HG03097 (cell line): ENCODE results near the gene CHMP1A.
"Not testable (repeated sequence)": the region's sequence is repeated elsewhere in the genome, so short reads cannot be mapped to it uniquely, and the experiment has no call there.

Experiments
- ATAC-seq: cut with Tn5 transposase; IDR thresholded peaks from one replicate; pipeline ENCODE4 v1.9.1; 2021; ENCODE audit not compliant: unreplicated experiment, low FRiP score

CHMP1A gene

DNA sequence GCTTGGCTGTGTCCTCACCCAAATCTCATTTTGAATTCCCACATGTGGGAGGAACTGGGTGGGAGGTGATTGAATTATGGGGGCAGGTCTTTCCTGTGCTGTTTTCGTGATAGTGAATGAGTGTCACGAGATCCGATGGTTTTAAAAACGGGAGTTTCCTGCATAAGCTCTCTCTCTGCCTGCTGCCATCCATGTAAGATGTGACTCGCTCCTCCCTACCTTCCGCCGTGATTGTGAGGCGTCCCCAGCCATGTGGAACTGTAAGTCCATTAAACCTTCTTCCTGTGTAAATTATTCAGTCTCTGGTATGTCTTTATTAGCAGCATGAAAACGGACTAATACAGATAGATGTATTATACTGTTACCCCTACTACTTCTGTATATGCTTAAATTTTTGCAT is 3.7 kb upstream of the CHMP1A start:
- ATAC-seq: no peak

DNA sequence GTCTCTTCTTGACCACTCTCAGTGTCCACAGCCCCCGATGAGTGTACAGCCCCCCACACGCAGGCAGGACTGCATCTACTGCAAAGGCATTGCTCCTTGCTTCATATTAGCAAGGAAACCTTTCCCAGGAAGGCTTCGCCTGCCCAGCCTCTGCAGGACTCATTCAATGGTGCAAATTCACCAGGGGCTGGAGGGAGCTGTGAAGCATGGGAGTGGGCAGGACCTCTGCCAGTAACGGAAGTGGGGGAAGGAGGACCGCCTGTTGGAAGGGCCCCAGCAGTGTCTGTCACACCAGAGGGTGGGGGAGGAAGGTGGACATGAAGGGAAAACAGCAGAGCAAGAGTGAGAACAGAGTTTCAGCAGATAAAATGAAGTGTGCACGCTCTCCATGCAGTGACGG is 2.6 kb upstream of the CHMP1A start:
- no peak for ATAC-seq

DNA sequence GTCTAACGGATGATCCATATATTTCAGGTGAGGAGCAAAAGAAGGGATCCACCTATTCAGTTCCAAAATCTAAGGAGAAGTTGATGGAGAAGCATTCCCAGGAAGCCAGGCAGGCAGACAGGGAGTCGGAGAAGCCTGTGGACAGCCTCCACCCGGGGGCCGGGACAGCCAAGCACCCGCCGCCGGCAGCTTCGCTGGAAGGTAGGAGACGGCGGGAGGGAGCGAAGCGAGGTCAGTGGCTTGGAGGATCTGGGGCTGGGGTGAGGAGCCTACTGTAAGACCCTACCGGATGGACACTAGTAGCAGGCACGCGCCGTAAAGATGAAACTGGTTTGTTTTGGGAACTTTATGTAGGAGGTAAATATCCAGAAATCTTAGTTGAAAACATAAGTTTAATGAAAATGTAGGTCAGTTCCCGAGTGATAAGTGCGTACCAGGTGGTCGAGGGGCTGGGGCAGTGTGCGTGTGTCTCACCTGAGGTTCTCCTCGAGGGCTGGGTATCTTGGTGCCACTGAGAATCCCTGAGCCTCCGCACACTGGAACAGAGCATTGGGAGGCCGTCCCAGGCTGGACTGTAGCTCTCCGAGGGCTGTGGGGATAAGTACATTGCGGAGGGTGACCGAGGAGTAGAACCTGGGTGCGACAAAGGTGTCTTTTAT is 842 bp upstream of the CHMP1A start:
- ATAC-seq: no peak

DNA sequence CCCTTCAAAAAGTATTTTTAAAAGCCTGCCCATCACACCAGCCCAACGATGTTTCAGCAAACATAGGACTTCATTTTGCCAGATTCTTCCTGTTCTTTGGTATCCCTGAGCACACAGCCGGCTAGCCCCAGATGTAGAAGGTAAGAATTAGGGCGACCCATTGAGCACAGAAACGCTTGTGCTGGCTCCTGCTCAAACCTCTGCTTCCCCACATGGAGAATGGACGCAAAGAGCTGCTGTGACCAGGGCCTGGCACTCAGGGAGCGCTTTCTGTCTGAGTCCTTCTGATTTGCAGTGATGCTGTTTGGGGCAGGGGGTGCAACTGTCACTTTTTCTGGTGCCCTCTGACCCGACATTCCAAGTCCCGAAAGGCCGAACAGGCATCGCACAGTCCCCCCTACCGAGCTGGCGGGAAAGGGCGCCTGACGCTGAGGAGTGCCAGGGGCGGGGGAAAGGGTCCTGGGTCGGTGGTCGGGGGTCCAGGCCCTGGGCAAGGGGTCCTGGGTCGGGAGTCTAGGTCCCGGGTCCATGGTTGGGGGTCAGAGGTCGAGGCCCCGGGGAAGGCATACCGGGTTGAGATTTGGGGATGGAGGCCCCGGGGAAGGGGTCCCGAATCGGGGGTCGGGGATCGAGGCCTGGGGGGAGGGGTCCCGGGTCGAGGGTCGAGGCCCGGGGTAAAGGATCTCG is 930 bp downstream of the CHMP1A start:
- ATAC-seq: no peak

DNA sequence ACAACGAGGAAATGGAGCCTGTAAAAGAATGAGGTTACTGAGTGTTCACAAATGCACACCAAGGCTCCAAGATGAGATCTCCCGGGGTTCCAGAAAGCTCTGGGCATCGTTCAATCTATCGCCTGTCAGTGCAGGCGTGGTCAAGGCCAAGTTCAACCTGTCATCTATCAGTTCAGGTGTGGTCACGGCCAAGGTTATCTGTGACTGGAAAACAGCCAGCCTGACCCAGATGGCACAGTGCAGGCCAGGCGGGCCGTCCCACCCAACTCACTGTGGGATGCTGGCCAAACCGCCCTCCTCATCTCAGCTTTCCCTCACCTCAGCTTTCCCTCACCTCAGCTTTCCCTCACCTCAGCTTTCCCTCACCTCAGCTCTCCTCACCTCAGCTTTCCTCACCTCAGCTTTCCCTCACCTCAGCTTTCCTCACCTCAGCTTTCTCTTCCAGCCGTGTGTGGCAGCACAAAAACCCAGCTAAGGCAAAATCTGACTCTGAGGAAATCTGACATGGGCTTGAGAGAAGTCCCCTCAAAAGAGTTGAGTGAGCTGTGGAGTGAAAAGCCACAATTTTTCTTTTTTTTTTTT is 2.4 kb downstream of the CHMP1A start:
- no peak for ATAC-seq

DNA sequence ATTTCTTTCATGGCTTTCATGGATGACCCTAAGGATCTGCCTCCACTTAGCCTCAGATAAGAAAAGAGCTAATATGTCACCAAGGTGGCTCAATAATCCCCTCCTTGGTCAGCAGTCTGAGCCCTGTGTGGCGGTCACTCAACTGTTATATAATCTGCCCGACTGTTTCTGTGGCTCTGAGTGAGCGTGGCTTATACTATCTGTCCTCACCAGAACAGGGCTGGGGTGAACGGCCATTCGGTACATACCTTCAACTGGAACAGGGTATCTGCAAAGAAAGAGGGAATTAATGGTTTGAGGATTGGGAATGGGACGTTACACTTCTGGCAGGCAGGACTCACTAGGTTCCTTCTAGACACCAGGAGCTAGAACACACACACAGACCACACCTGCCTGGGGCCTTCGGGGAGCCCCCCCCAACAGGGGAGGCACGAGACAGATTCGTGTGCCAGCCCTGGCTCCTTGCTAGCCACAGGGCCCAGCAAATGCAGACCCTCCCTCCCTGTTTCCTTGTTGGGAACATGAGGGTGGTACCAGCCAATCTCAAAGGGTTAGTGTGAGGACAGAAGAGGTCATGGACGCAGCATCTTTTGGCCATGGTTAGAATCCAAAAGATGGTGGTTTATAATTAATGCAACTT is 3.7 kb downstream of the CHMP1A start:
- ATAC-seq: no peak

DNA sequence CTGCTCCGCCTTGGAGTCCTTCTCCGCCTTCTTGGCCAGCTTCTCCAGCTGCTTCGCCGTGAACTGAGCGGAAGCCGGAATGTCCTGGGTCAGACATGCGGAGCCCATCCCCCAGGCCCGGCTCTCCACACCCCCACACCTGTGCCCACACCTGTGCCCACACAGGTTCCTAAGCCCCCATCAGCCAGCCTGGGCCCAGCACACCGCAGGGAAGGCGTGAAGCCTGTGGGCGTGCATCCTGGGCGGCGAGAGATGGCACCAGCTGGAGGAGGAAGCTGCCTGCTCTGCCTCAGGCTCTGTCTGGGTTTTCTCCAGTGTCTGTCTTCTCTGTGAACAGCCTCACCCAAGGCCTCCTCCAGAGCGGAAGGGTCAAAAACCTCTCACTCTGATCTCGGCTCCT is 5.9 kb downstream of the CHMP1A start:
- no peak for ATAC-seq

DNA sequence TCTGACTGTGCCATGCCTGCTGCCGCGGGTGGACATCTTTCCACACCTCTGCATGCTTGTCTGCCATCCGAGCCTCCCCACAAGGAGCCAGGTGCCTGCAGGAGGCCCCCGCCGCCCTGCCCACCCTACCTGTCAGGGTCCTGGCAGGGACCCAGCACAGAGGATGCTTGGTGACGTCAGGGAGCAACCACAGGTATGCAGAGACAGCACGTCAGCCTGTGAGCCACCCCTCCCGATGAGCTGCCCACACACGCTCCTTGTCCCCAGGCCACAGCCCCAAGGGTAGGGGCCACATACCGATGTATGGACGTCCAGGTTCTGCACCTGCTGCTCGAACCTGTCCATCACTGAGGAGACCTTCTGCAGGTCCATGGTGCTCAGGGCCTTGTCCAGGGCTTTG is 10.6 kb downstream of the CHMP1A start:
- ATAC-seq: no peak

DNA sequence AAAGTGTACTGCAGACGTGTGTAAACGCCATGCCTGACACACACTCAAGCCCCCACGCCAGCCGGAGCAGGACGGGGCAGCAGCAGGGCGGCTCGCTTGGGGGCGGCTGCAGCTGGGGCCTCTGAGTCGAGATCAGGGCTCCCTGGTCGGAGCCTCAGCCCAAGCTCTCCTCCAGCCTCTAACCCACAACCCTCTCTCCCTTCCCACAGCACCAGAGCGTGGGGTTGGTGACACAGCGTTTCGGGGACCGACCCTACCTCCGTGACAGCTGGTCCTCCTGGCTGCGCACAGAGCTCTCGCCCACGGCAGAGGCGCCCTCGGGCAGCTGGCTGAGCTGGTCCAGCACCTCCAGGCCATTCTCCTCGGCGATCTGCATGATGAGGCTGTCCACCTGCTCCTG is 11.2 kb downstream of the CHMP1A start:
- no peak for ATAC-seq

DNA sequence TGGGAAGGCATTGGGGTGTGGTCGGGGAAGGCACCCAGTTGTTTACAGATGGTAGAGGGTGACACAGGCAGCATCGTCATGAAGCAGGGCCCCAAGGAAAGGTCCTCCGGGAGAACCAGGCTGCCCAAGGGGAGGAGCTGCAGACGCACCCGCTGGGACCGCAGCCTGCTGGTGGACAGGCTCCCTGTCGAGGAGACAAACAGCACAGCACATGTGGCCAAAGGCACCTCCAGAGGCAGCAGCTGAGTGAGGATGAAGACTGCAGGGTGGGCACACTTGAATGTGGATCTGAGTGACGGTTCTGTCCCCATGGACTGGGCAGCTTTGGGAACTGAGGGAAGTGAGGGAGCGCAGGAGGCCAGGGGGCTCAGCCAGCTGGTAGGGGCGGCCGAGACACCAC is 12.4 kb downstream of the CHMP1A start:
- ATAC-seq: no peak

DNA sequence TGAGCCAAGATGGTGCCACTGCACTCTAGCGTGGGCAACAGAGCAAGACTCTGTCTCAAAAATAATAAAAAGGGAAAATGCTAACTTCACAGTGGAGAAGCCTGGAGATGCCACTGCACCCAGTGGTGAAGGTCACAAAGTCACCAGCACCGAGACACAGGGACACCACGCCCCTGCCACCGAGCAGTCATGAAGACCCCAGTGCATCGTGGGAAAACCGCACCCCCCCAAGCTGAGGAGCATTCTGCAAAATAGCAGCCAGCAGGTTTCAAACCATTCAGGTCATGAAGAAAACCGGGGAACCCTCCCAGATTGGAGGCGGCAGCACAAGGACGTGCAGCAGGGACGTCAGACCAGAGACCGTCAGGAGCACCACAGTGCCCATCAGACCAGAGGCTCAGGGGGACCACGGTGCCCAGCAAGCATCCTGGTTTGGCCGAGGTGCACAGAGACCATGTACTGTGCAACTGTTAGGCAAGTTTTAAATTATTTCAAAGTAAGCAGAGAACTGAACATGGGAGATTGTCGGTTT is 13.7 kb downstream of the CHMP1A start:
- ATAC-seq: no peak

DNA sequence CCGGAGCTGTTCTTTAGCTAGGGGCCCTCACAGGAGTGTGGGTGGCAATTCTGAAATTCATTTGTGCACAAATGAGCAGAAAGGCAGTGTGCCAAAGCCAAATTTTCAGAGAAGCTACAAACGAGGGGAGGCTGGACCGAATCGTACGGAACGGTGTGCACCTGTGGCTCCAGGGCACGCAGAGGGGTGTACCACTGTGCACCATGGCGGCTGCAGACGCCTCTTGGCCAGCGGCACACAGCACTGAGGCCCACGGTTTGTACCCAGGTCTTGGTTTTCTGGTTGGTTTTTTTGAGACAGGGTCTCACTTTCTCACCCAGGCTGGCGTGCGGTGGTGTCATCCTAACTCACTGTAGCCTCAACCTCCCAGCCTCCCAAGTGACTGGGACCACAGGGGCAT is 14.9 kb downstream of the CHMP1A start:
- no peak for ATAC-seq

DNA sequence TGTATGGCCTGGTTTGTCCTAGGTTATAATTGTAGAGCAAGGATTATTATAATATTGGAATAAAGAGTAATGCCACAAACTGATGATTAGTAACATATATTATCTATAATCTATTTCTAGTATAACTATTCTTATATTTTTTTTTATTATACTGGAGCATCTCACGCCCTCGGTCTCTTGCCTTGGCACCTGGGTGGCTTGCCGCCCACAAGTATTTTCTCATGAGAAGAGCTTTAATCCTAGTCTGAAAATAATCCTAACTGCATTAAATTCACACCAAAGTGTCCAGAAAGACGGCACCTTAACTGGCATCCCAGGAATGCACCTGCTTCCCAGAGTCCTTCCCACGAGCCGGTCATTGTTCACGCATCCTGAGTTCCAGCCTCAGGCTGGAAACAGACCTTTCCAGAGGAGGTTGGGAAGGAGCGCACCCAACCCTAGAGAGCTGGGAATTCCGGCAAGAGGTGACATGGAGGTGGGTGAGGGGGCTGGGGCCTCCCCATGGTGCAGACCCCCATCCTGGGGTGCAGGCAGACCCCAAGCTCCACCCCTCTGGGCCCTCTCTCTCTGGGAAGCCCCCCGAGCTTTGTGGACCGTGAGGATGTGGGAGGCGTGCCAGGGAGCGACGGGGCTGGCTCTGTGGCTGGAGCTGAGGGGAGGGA is 15.9 kb downstream of the CHMP1A start:
- ATAC-seq: no peak

DNA sequence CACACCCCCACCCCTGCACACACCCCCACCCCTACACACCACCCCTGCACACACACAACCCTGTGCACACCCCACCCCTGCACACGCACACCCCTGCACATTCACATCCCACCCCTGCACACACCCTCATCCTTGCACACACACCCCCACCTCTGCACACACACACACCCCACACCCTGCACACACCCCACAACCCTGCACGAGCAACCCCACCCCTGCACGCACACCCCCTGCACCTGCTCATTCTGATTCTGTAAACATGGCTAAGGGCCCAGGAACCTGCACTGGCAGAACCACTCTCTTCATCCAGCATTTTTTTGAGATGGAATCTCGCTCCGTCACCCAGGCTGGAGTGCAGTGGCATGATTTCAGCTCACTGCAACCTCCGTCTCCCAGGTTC is 18.1 kb downstream of the CHMP1A start:
- ATAC-seq: no peak

DNA sequence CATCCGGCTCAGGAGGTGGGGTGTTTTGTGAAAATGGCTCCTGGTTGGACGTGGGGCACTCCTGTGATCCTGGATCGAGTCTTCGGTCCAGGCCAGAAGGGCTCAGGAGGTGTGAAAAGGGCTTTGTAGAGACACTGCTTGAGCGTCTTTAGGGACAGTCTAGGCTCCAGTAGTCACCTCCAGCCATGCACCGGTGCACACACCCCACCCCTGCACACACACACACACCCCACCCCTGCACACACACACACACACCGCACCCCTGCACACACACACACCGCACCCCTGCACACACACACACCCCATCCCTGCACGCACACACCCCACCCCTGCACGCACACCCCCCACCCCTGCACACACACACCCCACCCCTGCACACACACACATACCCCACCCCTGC is 19.1 kb downstream of the CHMP1A start:
- ATAC-seq: no peak

DNA sequence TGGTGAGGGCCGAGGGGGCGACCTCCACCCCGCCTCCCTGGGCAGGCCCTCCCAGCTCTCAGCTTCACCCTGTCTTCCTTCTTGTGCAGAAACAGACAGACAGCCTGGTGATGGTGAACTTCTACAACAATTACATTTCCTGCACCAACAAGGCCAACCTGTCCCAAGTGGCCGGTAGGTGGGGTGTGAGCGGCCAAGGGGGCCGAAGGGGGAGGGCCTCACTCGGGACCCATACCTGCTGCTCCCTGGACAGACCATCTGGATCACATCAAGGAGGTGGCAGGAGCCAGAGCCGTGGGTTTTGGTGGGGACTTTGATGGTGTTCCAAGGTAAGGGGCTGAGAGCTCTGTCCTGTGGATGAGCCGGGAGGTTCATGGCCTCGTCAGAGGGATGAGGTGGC is 20.1 kb downstream of the CHMP1A start:
- no peak for ATAC-seq

DNA sequence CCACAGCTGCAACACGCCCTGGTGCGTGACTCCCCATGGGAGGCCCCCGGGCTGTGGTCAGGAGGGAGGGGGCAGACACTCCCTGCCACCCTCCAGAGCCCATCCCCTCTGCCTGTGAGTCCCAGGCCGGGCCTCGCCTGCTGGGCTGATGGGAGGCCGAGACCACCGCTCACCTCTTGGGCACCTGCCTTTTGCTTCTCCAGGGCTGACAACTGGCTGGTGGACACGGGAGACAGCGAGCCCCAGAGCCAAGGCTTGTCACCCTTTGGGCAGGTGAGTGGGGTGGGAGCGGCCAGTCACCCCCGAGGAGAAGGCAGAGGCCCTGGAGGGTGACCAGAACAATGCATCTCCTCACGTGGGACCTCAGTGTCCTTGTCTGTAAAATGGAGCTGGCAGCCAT is 20.8 kb downstream of the CHMP1A start:
- no peak for ATAC-seq

DNA sequence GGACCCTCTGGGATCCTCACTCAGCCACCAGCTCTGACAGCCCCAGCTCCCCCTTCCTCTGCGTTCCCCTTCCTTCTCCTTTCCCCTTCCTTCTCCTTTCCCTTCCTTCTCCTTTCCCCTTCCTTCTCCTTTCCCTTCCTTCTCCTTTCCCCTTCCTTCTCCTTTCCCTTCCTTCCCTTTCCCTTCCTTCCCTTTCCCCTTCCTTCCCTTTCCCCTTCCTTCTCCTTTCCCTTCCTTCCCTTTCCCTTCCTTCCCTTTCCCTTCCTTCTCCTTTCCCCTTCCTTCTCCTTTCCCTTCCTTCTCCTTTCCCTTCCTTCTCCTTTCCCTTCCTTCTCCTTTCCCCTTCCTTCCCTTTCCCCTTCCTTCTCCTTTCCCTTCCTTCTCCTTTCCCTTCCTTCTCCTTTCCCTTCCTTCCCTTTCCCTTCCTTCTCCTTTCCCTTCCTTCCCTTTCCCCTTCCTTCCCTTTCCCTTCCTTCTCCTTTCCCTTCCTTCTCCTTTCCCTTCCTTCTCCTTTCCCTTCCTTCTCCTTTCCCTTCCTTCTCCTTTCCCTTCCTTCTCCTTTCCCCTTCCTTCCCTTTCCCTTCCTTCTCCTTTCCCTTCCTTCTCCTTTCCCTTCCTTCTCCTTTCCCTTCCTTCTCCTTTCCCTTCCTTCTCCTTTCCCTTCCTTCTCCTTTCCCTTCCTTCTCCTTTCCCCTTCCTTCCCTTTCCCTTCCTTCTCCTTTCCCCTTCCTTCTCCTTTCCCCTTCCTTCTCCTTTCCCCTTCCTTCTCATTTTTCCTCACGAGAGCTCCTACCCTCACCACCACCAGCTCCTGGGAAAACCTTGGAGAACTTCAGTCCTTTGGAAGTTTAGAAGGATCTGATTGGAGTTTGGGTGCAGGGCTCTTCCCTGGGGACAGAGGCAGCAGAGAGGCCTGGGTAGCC is 22.8 kb downstream of the CHMP1A start:
- not testable (repeated sequence) for ATAC-seq

DNA sequence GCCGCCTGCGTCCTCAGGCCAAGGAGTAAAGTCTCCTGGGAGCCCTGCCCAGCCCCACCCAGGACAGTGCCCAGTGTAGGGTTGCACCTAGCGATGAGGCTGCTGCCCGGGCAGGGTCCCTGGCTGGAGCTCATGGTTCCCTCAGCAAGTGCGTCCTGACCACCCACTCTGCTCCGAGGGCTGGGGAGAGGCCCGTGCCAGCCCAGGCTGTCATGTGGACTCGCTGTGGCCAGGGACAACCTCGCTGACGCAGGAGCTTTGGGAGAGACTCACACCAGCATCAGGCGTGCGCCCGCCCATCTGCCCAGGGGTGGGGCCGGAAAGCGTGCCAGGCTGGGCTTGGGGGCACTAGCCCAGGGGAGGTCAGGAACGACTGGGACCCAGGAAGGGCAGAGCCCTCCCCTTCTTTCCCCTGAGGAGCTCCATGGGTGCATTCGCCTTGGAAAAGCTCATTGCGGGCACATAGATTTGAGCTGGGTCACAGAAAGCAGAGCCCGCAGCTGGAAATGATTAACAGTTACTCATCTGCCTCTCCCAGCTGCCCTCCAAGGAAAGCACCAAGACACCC is 24.4 kb downstream of the CHMP1A start:
- ATAC-seq: no peak
